ENCODE measurements around the gene RET. TPM values are rescaled to one million over a fixed set of nuclear protein-coding genes. Genes with fewer than 3 reads are reported as not detected.

RET gene
- total RNA-seq, 1 experiment from 2014 or later: 21.4 TPM

DNA sequence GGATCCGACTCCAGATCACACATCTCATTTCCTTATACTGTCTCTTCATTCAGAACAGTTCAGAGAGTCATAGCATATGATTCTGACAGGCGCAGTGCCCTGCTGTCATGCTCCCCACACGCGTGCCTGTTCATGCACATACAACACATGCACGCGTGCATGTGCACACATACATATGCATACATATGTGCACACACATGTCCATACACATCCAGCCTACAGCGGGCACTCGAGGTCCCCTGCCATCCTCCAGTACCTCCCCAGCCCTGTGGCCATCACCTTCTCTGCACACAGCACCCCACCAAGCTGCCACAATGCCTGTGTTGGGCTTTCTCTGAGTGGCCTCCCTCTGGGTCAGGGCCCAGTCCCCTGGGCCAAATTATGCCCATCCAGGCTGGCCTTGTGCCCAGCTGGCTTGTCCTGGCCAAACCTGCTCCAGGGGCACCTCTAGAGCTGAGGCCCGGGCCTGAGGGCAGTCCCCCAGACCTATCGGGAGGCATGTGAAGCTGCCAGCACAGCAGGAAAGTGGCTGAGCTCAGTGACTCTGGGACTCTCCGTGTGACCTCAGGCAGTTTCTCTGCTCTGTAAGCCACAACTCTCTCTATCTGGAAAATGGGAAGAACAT is 49.4 kb upstream of the RET start (continued):
- TF ChIP-seq, protein P1, sequence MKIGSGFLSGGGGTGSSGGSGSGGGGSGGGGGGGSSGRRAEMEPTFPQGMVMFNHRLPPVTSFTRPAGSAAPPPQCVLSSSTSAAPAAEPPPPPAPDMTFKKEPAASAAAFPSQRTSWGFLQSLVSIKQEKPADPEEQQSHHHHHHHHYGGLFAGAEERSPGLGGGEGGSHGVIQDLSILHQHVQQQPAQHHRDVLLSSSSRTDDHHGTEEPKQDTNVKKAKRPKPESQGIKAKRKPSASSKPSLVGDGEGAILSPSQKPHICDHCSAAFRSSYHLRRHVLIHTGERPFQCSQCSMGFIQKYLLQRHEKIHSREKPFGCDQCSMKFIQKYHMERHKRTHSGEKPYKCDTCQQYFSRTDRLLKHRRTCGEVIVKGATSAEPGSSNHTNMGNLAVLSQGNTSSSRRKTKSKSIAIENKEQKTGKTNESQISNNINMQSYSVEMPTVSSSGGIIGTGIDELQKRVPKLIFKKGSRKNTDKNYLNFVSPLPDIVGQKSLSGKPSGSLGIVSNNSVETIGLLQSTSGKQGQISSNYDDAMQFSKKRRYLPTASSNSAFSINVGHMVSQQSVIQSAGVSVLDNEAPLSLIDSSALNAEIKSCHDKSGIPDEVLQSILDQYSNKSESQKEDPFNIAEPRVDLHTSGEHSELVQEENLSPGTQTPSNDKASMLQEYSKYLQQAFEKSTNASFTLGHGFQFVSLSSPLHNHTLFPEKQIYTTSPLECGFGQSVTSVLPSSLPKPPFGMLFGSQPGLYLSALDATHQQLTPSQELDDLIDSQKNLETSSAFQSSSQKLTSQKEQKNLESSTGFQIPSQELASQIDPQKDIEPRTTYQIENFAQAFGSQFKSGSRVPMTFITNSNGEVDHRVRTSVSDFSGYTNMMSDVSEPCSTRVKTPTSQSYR (CRISPR knock-in tag; IDR thresholded peaks at IDR 0.05): no peak
- TF ChIP-seq NFE2L1 (CRISPR knock-in tag; IDR thresholded peaks at IDR 0.05) (no peak), CREB1 (CRISPR knock-in tag; IDR thresholded peaks at IDR 0.05) (no peak), ZBTB21 (CRISPR knock-in tag; IDR thresholded peaks at IDR 0.05; ENCODE audit: borderline replicate concordance) (no peak), JUN (CRISPR knock-in tag; IDR thresholded peaks at IDR 0.05) (no peak), TP53 (CRISPR knock-in tag; IDR thresholded peaks at IDR 0.05) (no peak), PRRX2 (CRISPR knock-in tag; IDR thresholded peaks at IDR 0.05) (no peak), HMGXB4 (CRISPR knock-in tag; IDR thresholded peaks at IDR 0.05) (no peak), AFF4 (CRISPR knock-in tag; IDR thresholded peaks at IDR 0.05; ENCODE audit: borderline replicate concordance) (no peak), ETV6 (CRISPR knock-in tag; IDR thresholded peaks at IDR 0.05) (no peak)
- TF ChIP-seq, protein P2, sequence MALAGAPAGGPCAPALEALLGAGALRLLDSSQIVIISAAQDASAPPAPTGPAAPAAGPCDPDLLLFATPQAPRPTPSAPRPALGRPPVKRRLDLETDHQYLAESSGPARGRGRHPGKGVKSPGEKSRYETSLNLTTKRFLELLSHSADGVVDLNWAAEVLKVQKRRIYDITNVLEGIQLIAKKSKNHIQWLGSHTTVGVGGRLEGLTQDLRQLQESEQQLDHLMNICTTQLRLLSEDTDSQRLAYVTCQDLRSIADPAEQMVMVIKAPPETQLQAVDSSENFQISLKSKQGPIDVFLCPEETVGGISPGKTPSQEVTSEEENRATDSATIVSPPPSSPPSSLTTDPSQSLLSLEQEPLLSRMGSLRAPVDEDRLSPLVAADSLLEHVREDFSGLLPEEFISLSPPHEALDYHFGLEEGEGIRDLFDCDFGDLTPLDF (CRISPR knock-in tag; IDR thresholded peaks at IDR 0.05): no peak
- TF ChIP-seq, protein P3, sequence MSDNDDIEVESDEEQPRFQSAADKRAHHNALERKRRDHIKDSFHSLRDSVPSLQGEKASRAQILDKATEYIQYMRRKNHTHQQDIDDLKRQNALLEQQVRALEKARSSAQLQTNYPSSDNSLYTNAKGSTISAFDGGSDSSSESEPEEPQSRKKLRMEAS (CRISPR knock-in tag; IDR thresholded peaks at IDR 0.05): no peak

DNA sequence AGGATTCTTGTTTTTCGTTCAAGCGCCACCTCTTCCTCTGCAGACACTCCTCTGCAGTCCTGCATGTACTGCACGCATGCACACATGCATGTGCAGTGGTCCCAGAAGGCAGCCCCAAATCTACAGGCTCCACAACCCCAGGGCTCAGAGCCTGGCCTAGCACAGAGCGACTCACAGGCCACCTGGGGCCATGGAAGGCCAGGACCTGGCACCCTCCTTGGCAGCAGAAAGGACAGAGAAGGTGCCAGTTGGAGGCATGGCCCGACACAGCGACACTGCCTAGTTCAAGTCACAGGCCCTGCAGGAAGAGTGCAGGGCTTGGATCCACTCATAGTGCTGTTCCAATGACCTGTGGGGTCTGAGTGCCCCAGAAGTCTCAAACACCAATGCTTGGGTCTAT is 48.7 kb upstream of the RET start:
- ChIA-PET CTCF (interaction anchor here (1.2 to 4.2 kb wide), 3 partner anchors 13 to 76 kb away, joined by 3 to 17 read pairs (median 3); no protein-coding TSS in a partner anchor), POLR2A (no interaction called here)
- no peak overlapping the region for H3K27ac Mint-ChIP-seq
- H3K27me3 Mint-ChIP-seq (ENCODE audit: low read depth): peaks cover 53% of the 10 kb centered on the region
- peaks cover 38% of the 10 kb centered on the region for H3K9me3 Mint-ChIP-seq
- peaks cover 30% of the 10 kb centered on the region for H3K4me1 Mint-ChIP-seq
- no peak for DNase-seq (ENCODE audit: low spot score)
- H3K4me3 Mint-ChIP-seq: no peak overlapping the region
- ATAC-seq: no peak
- H3K36me3 Mint-ChIP-seq: peaks cover 32% of the 10 kb centered on the region
- TF ChIP-seq SOX15 (CRISPR knock-in tag; IDR thresholded peaks at IDR 0.05): no peak
- no peak for TF ChIP-seq JUN (CRISPR knock-in tag; IDR thresholded peaks at IDR 0.05)
- TF ChIP-seq ETV6 (CRISPR knock-in tag; IDR thresholded peaks at IDR 0.05): no peak
- TF ChIP-seq, protein P2 (CRISPR knock-in tag; IDR thresholded peaks at IDR 0.05): no peak
- TF ChIP-seq GABPB1 (CRISPR knock-in tag; IDR thresholded peaks at IDR 0.05): no peak
- no peak for TF ChIP-seq ZNF423 (CRISPR knock-in tag; IDR thresholded peaks at IDR 0.05)
- no peak for TF ChIP-seq ATF6 (CRISPR knock-in tag; IDR thresholded peaks at IDR 0.05)
- TF ChIP-seq ATF2 (CRISPR knock-in tag; IDR thresholded peaks at IDR 0.05; ENCODE audit: borderline replicate concordance, low read depth): no peak
- TF ChIP-seq OVOL2 (CRISPR knock-in tag; IDR thresholded peaks at IDR 0.05; ENCODE audit: borderline replicate concordance): no peak
- TF ChIP-seq FOXJ3 (CRISPR knock-in tag; IDR thresholded peaks at IDR 0.05; ENCODE audit: borderline replicate concordance): no peak
